Measurements from ENCODE around the gene LGALSL. TPM values are rescaled to one million over a fixed set of nuclear protein-coding genes. Genes with fewer than 3 reads are reported as not detected.
A peak's percentile ranks its signal among the peaks of the same experiment; 100 is the strongest.

LGALSL gene
- total RNA-seq, 1 donor, result 5.0 TPM

GRCh38 chr2:64448041-64448426 lies 5.9 kb upstream of the LGALSL start:
- no peak for DNase-seq (ENCODE audit: low read depth)
- no peak overlapping the region for H3K4me3 ChIP-seq (ENCODE audit: low read depth, low read length)
- no peak for TF ChIP-seq CTCF (IDR thresholded peaks at IDR 0.05; ENCODE audit: insufficient read depth, low read length)

- TF ChIP-seq CTCF (IDR thresholded peaks at IDR 0.05; ENCODE audit: insufficient read depth, low read length), result no peak
- H3K4me3 ChIP-seq (ENCODE audit: low read depth, low read length), result no peak overlapping the region
- no peak for DNase-seq (ENCODE audit: low read depth)
Observed at GRCh38 chr2:64451051-64451450, 2.9 kb upstream of the LGALSL start.

DNA sequence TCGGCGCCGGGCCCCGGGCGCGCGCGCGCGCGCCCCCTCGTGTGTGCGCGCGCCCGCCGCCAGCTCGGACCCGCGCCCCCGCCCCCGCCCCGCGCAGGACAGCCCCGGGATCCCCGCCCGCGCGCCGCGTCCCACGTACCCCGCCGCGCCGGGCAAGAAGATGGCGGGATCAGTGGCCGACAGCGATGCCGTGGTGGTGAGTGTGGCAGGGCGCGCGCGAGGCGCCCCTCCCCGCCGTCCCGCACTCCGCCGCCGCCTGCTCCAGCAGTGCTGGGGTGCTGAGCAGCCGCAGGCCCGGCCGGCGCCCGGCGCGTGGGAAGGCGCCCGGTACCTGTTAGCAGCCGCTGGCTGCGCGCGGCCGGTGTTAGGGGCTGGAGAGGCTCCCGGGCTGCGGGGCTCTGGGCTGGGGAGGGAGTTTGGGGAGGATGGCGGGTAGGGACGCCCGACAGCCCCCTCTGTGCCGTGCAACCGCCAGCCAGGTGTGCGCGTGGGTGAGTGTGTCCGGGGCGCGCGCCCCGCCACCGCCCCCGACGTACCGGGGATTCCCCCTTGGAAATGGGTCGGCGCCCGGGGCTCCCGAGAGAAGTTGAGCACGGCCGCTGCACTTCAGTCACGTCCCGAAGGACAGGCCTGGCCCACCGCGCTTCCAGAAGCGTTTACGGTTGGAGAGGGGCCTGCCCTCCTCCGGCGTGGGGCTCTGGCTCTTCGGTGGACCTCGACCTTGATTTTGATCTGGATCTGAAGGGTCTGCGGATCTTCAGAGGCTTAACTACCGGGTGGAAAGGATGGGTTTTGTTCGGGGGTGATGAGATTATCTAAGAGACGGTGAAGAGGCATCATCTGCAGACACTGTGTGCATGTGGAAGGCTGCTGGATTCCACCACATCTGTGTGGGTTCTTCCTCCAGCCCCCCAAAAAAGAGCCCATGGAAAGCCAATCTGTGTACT lies 697 bp downstream of the LGALSL start:
- TF ChIP-seq CTCF (IDR thresholded peaks at IDR 0.05; ENCODE audit: insufficient read depth, low read length), result no peak
- peak overlapping the region; percentile 70 for H3K4me3 ChIP-seq (ENCODE audit: low read depth, low read length)
- peak; percentile 30 for DNase-seq (ENCODE audit: low read depth)

DNA sequence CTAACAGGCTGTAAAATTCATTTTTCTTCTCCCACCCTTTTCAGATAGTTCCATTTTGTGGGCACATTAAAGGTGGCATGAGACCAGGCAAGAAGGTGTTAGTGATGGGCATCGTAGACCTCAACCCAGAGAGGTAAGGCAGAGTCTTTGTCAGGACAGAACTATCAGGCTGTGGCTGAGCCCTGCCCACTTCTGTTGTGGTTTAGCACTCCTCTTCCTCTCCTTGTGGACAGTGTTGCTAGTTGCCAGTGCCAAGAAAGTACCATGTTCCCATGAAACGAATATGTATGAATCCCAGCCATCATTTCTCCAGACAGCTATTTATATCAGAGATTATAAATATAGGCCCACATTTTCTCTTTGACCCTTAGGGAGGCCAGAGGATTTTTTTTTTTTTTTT lies 1.6 kb downstream of the LGALSL start:
- DNase-seq (ENCODE audit: low read depth), result no peak
- H3K4me3 ChIP-seq (ENCODE audit: low read depth, low read length), result no peak overlapping the region
- no peak for TF ChIP-seq CTCF (IDR thresholded peaks at IDR 0.05; ENCODE audit: insufficient read depth, low read length)

DNA sequence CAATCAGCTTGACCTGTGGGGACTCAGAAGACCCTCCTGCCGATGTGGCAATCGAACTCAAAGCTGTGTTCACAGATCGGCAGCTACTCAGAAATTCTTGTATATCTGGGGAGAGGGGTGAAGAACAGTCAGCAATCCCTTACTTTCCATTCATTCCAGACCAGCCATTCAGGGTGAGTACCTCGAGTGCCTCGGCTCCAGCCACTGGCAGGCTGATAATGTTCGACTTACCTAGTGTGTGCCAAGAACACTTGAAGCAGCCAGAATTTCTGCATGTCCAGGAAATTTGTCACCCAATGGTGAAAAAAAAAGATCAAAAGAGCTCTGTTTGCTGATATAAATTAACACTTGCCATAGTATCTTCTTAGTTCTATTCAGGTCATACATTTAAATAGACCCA lies 2.3 kb downstream of the LGALSL start:
- H3K4me3 ChIP-seq (ENCODE audit: low read depth, low read length), result no peak overlapping the region
- no peak for TF ChIP-seq CTCF (IDR thresholded peaks at IDR 0.05; ENCODE audit: insufficient read depth, low read length)
- DNase-seq (ENCODE audit: low read depth), result no peak

DNA sequence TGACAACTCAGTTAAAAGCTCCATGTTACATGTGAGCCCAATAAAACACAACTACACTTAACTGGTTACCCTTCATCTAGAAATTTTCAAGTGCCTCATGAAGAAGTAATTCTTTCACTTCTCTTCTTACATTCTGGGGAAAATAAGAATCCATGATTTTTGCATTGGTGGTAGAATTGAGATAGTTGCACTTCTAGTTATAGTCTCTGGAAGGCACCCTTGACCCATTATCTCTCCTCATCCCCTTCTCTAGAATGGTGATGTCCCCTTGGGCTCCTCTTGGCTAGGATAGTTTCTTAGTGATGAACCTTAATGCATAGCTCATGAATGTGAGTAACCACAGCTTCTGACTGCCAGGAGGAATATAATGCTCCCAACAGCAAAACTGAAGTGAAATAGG lies 3.6 kb downstream of the LGALSL start:
- no peak for DNase-seq (ENCODE audit: low read depth)
- TF ChIP-seq CTCF (IDR thresholded peaks at IDR 0.05; ENCODE audit: insufficient read depth, low read length), result no peak
- H3K4me3 ChIP-seq (ENCODE audit: low read depth, low read length), result no peak overlapping the region
